Measurements from ENCODE around the gene CHCHD10.

Gene CHCHD10

DNA sequence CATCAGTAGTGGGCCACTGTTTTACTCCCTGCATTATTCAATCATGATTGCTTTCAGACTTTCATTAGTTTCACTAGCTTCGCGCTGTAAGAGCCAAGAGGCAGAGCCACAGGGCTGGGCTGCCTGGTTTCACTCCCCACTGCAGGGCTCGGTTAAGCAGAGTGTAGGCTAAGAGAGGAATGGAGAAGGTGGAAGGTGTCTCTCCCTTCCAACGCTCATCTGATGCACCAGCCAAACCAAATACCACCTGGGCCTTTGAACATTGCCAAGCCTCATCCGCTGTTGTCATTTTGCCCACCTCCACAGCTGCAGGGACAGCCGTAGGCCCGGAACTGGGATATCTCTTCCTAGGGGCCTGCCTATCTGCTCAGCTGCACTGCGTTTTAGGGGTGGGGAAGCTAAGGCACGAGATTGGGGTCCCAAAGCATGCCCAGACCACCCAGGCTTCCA, 18.5 kb upstream of the CHCHD10 start:
- Histone ChIP-seq H3K4me1 (ENCODE audit: control insufficient read depth, insufficient read depth, low read length) (peaks cover 31% of the 10 kb centered on the region), H3K36me3 (ENCODE audit: control insufficient read depth, insufficient read depth, low read length) (no peaks in the 10 kb centered on the region), H3K9me3 (ENCODE audit: control insufficient read depth, low read length) (no peaks in the 10 kb centered on the region), H3K27me3 (ENCODE audit: control insufficient read depth, insufficient read depth, low read length) (no peaks in the 10 kb centered on the region), H3K9ac (ENCODE audit: low read length) (peak overlapping the region; percentile 96), H3K4me3 (ENCODE audit: low read length) (no peak overlapping the region)

DNA sequence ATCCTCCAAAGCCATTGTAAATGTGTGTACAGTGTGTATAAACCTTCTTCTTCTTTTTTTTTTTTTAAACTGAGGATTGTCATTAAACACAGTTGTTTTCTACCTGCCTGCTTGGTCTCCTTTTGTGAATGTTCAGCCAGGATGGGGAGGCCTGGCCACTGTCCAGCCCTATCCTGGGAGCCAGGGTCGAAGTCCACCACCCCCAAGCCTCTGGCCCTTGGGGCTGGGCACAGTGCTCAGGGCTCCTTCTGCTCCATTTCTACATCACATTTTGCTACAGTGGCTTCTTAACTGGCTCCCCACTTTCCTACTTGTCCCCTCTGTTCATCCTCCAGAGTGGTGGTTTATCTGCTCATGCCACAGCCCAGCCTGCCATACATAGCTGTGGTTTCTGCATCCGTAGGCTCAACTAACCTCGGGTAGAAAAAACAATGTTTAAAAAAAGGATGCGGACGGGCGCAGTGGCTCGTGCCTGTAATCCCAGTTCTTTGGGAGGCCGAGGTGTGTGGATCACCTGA, 16.5 kb upstream of the CHCHD10 start:
- peaks cover 29% of the 10 kb centered on the region for H3K4me1 ChIP-seq (ENCODE audit: control insufficient read depth, insufficient read depth, low read length)

DNA sequence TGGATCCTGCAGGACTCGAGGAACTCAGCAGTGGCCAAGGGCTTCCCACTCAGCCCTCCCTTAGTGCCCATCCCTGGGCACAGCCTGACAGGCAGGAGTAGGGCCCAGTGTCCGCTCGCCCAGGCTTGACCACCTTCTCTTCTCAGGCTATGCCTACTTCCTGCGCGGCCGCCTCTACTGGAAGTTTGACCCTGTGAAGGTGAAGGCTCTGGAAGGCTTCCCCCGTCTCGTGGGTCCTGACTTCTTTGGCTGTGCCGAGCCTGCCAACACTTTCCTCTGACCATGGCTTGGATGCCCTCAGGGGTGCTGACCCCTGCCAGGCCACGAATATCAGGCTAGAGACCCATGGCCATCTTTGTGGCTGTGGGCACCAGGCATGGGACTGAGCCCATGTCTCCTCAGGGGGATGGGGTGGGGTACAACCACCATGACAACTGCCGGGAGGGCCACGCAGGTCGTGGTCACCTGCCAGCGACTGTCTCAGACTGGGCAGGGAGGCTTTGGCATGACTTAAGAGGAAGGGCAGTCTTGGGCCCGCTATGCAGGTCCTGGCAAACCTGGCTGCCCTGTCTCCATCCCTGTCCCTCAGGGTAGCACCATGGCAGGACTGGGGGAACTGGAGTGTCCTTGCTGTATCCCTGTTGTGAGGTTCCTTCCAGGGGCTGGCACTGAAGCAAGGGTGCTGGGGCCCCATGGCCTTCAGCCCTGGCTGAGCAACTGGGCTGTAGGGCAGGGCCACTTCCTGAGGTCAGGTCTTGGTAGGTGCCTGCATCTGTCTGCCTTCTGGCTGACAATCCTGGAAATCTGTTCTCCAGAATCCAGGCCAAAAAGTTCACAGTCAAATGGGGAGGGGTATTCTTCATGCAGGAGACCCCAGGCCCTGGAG, 15.7 kb upstream of the CHCHD10 start:
- Histone ChIP-seq H3K9ac (ENCODE audit: low read length) (no peak overlapping the region), H3K4me3 (ENCODE audit: low read length) (no peak overlapping the region), H3K36me3 (ENCODE audit: control insufficient read depth, insufficient read depth, low read length) (no peaks in the 10 kb centered on the region), H3K9me3 (ENCODE audit: control insufficient read depth, low read length) (no peaks in the 10 kb centered on the region), H3K27me3 (ENCODE audit: control insufficient read depth, insufficient read depth, low read length) (no peaks in the 10 kb centered on the region), H3K4me1 (ENCODE audit: control insufficient read depth, insufficient read depth, low read length) (peaks cover 27% of the 10 kb centered on the region)

More for the DNA sequence above, 16.5 kb upstream of the CHCHD10 start:
- Histone ChIP-seq H3K27me3 (ENCODE audit: control insufficient read depth, insufficient read depth, low read length) (no peaks in the 10 kb centered on the region), H3K9ac (ENCODE audit: low read length) (no peak overlapping the region), H3K9me3 (ENCODE audit: control insufficient read depth, low read length) (no peaks in the 10 kb centered on the region), H3K4me3 (ENCODE audit: low read length) (no peak overlapping the region), H3K36me3 (ENCODE audit: control insufficient read depth, insufficient read depth, low read length) (no peaks in the 10 kb centered on the region)

DNA sequence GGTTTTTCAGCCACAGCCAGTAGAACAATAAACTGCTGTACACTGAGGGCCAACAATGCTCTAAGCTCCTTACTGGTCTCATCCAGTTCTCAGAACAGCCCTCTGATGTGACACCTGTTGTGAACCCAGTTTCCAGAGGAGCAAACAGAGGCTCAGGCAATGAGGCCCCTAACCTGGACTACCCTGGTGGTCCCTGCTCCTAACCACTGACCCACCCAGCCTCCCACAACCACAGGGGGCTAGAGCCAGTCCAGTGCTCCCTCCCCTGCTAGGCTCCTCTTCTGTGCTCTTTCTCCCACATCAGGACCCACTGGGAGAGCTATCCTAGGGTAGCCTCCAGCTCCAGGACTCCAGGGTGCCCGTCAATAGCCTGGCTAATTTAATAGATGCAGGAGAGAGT, 14.9 kb upstream of the CHCHD10 start:
- Histone ChIP-seq H3K4me1 (ENCODE audit: control insufficient read depth, insufficient read depth, low read length) (peaks cover 22% of the 10 kb centered on the region), H3K9ac (ENCODE audit: low read length) (no peak overlapping the region)

GRCh38 chr22:23782252-23782651, 14.5 kb upstream of the CHCHD10 start:
- Histone ChIP-seq H3K27me3 (ENCODE audit: control insufficient read depth, insufficient read depth, low read length) (no peaks in the 10 kb centered on the region), H3K9me3 (ENCODE audit: control insufficient read depth, low read length) (no peaks in the 10 kb centered on the region), H3K9ac (ENCODE audit: low read length) (no peak overlapping the region), H3K4me3 (ENCODE audit: low read length) (no peak overlapping the region), H3K4me1 (ENCODE audit: control insufficient read depth, insufficient read depth, low read length) (peaks cover 21% of the 10 kb centered on the region), H3K36me3 (ENCODE audit: control insufficient read depth, insufficient read depth, low read length) (no peaks in the 10 kb centered on the region)

More for the DNA sequence above, 14.9 kb upstream of the CHCHD10 start:
- Histone ChIP-seq H3K4me3 (ENCODE audit: low read length) (no peak overlapping the region), H3K36me3 (ENCODE audit: control insufficient read depth, insufficient read depth, low read length) (no peaks in the 10 kb centered on the region), H3K27me3 (ENCODE audit: control insufficient read depth, insufficient read depth, low read length) (no peaks in the 10 kb centered on the region), H3K9me3 (ENCODE audit: control insufficient read depth, low read length) (no peaks in the 10 kb centered on the region)

- Histone ChIP-seq H3K4me3 (ENCODE audit: low read length) (no peak overlapping the region), H3K9me3 (ENCODE audit: control insufficient read depth, low read length) (no peaks in the 10 kb centered on the region), H3K9ac (ENCODE audit: low read length) (no peak overlapping the region), H3K36me3 (ENCODE audit: control insufficient read depth, insufficient read depth, low read length) (no peaks in the 10 kb centered on the region), H3K27me3 (ENCODE audit: control insufficient read depth, insufficient read depth, low read length) (no peaks in the 10 kb centered on the region), H3K4me1 (ENCODE audit: control insufficient read depth, insufficient read depth, low read length) (peaks cover 21% of the 10 kb centered on the region)
Measured at GRCh38 chr22:23781511-23782183, 13.9 kb upstream of the CHCHD10 start.

GRCh38 chr22:23781065-23781464, 13.3 kb upstream of the CHCHD10 start:
- no peak overlapping the region for H3K4me3 ChIP-seq (ENCODE audit: low read length)
- no peak overlapping the region for H3K9ac ChIP-seq (ENCODE audit: low read length)
- H3K27me3 ChIP-seq (ENCODE audit: control insufficient read depth, insufficient read depth, low read length) = no peaks in the 10 kb centered on the region
- no peaks in the 10 kb centered on the region for H3K9me3 ChIP-seq (ENCODE audit: control insufficient read depth, low read length)
- H3K36me3 ChIP-seq (ENCODE audit: control insufficient read depth, insufficient read depth, low read length) = no peaks in the 10 kb centered on the region
- peaks cover 15% of the 10 kb centered on the region for H3K4me1 ChIP-seq (ENCODE audit: control insufficient read depth, insufficient read depth, low read length)

- H3K4me1 ChIP-seq (ENCODE audit: control insufficient read depth, insufficient read depth, low read length) = peaks cover 15% of the 10 kb centered on the region
Measured at GRCh38 chr22:23780146-23780748, 12.5 kb upstream of the CHCHD10 start.

GRCh38 chr22:23779731-23780130, 12.0 kb upstream of the CHCHD10 start:
- no peak overlapping the region for H3K4me3 ChIP-seq (ENCODE audit: low read length)
- no peaks in the 10 kb centered on the region for H3K36me3 ChIP-seq (ENCODE audit: control insufficient read depth, insufficient read depth, low read length)
- H3K27me3 ChIP-seq (ENCODE audit: control insufficient read depth, insufficient read depth, low read length) = peaks cover 3% of the 10 kb centered on the region
- no peak overlapping the region for H3K9ac ChIP-seq (ENCODE audit: low read length)
- no peaks in the 10 kb centered on the region for H3K9me3 ChIP-seq (ENCODE audit: control insufficient read depth, low read length)
- peaks cover 19% of the 10 kb centered on the region for H3K4me1 ChIP-seq (ENCODE audit: control insufficient read depth, insufficient read depth, low read length)

More at GRCh38 chr22:23780146-23780748, 12.5 kb upstream of the CHCHD10 start:
- Histone ChIP-seq H3K9me3 (ENCODE audit: control insufficient read depth, low read length) (no peaks in the 10 kb centered on the region), H3K4me3 (ENCODE audit: low read length) (no peak overlapping the region), H3K36me3 (ENCODE audit: control insufficient read depth, insufficient read depth, low read length) (no peaks in the 10 kb centered on the region), H3K27me3 (ENCODE audit: control insufficient read depth, insufficient read depth, low read length) (peaks cover 1% of the 10 kb centered on the region), H3K9ac (ENCODE audit: low read length) (no peak overlapping the region)

GRCh38 chr22:23779083-23779482, 11.3 kb upstream of the CHCHD10 start:
- Histone ChIP-seq H3K4me3 (ENCODE audit: low read length) (no peak overlapping the region), H3K9ac (ENCODE audit: low read length) (no peak overlapping the region), H3K4me1 (ENCODE audit: control insufficient read depth, insufficient read depth, low read length) (peaks cover 19% of the 10 kb centered on the region), H3K36me3 (ENCODE audit: control insufficient read depth, insufficient read depth, low read length) (no peaks in the 10 kb centered on the region), H3K9me3 (ENCODE audit: control insufficient read depth, low read length) (no peaks in the 10 kb centered on the region), H3K27me3 (ENCODE audit: control insufficient read depth, insufficient read depth, low read length) (peaks cover 8% of the 10 kb centered on the region)

GRCh38 chr22:23778577-23778900, 10.8 kb upstream of the CHCHD10 start:
- H3K36me3 ChIP-seq (ENCODE audit: control insufficient read depth, insufficient read depth, low read length) = no peaks in the 10 kb centered on the region
- no peak overlapping the region for H3K9ac ChIP-seq (ENCODE audit: low read length)
- H3K4me3 ChIP-seq (ENCODE audit: low read length) = no peak overlapping the region
- no peaks in the 10 kb centered on the region for H3K9me3 ChIP-seq (ENCODE audit: control insufficient read depth, low read length)
- H3K4me1 ChIP-seq (ENCODE audit: control insufficient read depth, insufficient read depth, low read length) = peaks cover 15% of the 10 kb centered on the region
- H3K27me3 ChIP-seq (ENCODE audit: control insufficient read depth, insufficient read depth, low read length) = peaks cover 14% of the 10 kb centered on the region

Data from mucosa of stomach (tissue), 1 donor.